Hepatocyte (in vitro differentiated cells): ENCODE results near the gene HES5.

Experiments
- EZH2 ChIP-seq: fragments of 200-600 bp; sonication (generic); IDR thresholded peaks from 2 replicates; pipeline ENCODE4 v1.6.1; 2016; ENCODE audit warnings: antibody characterized with exemption, mild to moderate bottlenecking, borderline replicate concordance
- EZH2phosphoT487 ChIP-seq: fragments of 200-600 bp; sonication (generic); IDR thresholded peaks from one replicate; pipeline ENCODE4 v1.6.1; 2018; ENCODE audit warnings: antibody characterized with exemption, mild to moderate bottlenecking, low read depth, moderate library complexity; ENCODE audit not compliant: unreplicated experiment, severe bottlenecking
- TF ChIP-seq, protein P1 (sequence below): fragments of 200-600 bp; sonication (generic); IDR thresholded peaks from 2 replicates; pipeline ENCODE4 v1.5.1; 2016; ENCODE audit warnings: antibody characterized with exemption, mild to moderate bottlenecking; ENCODE audit not compliant: poor library complexity

DNA sequence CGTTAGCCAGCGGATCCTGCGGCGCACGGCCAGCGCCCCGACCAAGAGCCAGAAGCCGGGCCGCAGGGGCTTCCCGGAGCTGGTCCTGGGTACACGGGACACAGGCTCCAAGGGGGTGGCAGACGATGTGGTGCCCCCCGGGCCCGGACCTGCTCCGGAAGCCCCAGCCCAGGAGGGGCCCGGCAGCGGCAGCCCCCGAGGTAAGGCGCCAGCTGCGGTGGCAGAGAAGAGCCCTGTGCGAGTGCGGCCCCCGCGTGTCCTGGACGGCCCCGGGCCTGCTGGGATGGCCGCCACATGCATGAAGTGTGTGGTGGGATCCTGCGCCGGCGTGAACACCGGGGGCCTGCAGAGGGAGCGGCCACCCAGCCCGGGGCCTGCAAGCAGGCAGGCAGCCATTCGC lies 27.9 kb downstream of the HES5 start:
- TF ChIP-seq, protein P1, sequence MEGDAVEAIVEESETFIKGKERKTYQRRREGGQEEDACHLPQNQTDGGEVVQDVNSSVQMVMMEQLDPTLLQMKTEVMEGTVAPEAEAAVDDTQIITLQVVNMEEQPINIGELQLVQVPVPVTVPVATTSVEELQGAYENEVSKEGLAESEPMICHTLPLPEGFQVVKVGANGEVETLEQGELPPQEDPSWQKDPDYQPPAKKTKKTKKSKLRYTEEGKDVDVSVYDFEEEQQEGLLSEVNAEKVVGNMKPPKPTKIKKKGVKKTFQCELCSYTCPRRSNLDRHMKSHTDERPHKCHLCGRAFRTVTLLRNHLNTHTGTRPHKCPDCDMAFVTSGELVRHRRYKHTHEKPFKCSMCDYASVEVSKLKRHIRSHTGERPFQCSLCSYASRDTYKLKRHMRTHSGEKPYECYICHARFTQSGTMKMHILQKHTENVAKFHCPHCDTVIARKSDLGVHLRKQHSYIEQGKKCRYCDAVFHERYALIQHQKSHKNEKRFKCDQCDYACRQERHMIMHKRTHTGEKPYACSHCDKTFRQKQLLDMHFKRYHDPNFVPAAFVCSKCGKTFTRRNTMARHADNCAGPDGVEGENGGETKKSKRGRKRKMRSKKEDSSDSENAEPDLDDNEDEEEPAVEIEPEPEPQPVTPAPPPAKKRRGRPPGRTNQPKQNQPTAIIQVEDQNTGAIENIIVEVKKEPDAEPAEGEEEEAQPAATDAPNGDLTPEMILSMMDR: no peak
- no peak for TF ChIP-seq EZH2phosphoT487
- TF ChIP-seq EZH2: no peak
